ENCODE data around the gene S100A16.

DNA sequence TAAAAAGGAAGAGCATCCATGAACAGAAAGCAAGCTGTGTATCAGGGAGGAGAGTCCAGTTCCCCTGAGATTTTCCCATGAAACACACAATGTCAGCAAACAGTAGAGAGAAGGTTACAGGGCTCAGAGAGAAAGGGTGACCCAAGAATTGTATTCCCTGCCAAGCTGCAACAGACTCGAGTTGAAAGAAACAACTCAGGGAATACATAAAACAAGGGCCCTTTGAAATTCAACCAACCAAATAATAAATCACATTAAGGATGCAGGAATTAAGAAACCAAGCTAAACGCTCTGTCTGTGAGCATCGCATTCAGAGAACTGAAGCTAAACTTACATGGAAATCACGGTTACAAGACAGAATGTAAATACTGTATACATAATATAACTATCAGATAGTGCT is 20.2 kb downstream of the S100A16 start:
- TF ChIP-seq, protein P1, sequence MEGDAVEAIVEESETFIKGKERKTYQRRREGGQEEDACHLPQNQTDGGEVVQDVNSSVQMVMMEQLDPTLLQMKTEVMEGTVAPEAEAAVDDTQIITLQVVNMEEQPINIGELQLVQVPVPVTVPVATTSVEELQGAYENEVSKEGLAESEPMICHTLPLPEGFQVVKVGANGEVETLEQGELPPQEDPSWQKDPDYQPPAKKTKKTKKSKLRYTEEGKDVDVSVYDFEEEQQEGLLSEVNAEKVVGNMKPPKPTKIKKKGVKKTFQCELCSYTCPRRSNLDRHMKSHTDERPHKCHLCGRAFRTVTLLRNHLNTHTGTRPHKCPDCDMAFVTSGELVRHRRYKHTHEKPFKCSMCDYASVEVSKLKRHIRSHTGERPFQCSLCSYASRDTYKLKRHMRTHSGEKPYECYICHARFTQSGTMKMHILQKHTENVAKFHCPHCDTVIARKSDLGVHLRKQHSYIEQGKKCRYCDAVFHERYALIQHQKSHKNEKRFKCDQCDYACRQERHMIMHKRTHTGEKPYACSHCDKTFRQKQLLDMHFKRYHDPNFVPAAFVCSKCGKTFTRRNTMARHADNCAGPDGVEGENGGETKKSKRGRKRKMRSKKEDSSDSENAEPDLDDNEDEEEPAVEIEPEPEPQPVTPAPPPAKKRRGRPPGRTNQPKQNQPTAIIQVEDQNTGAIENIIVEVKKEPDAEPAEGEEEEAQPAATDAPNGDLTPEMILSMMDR (IDR thresholded peaks at IDR 0.05): no peak
- TF ChIP-seq POLR2A (IDR thresholded peaks at IDR 0.05): no peak

Measured in Peyer's patch (tissue), 4 donors.